Osteoblast (primary cell): ENCODE data around the gene UBE3B. TPM values are rescaled to one million over a fixed set of nuclear protein-coding genes. Genes with fewer than 3 reads are reported as not detected.

Experiments used
- DNase-seq: peaks from one replicate; pipeline ENCODE4 v3.0.0; 2011; ENCODE audit warnings: low spot score, mixed read lengths; ENCODE audit not compliant: insufficient read length; ENCODE audit errors: missing footprints
- H2AFZ ChIP-seq: 2 replicates; pipeline ENCODE4 v1.6.0; 2011; ENCODE audit warnings: mild to moderate bottlenecking, low read length
- H3K27ac ChIP-seq: 2 replicates; pipeline ENCODE4 v1.5.1; 2011; ENCODE audit warnings: mild to moderate bottlenecking, low read depth, low read length, moderate library complexity
- H3K27me3 ChIP-seq: 2 replicates; pipeline ENCODE4 v1.6.0; 2012; ENCODE audit warnings: mild to moderate bottlenecking, control low read depth, inconsistent platforms, low read length, moderate library complexity; ENCODE audit not compliant: insufficient read depth
- H3K36me3 ChIP-seq: 2 replicates; pipeline ENCODE4 v1.5.1; 2011; ENCODE audit warnings: mild to moderate bottlenecking, low read length, control low read depth, moderate library complexity; ENCODE audit not compliant: insufficient read depth
- H3K4me1 ChIP-seq: 2 replicates; pipeline ENCODE4 v1.5.1; 2011; ENCODE audit warnings: mild to moderate bottlenecking, low read length, control low read depth, moderate library complexity; ENCODE audit not compliant: insufficient read depth
- H3K4me2 ChIP-seq: 2 replicates; pipeline ENCODE4 v1.6.0; 2011; ENCODE audit warnings: mild to moderate bottlenecking, low read length; ENCODE audit not compliant: insufficient read depth
- H3K4me3 ChIP-seq: fragments of 200-600 bp; sonication (generic); 3 replicates; pipeline ENCODE4 v1.5.1; 2012; ENCODE audit warnings: mild to moderate bottlenecking, low read length, inconsistent platforms; ENCODE audit not compliant: insufficient read depth
- H3K79me2 ChIP-seq: 2 replicates; pipeline ENCODE4 v1.6.0; 2012; ENCODE audit warnings: mild to moderate bottlenecking, low read length, control low read depth, inconsistent platforms; ENCODE audit not compliant: insufficient read depth
- H3K9me3 ChIP-seq: 2 replicates; pipeline ENCODE4 v1.5.1; 2011; ENCODE audit warnings: low read depth, low read length, control low read depth
- H4K20me1 ChIP-seq: 2 replicates; pipeline ENCODE4 v1.6.0; 2012; ENCODE audit warnings: mild to moderate bottlenecking, low read length, control low read depth; ENCODE audit not compliant: insufficient read depth
- total RNA-seq: library from RNA; depleted of rRNA; stranded (reverse); fragments of >200 nt; gene quantifications from 2 replicates; pipeline ENCODE4 v1.2.3, GENCODE V29; 2012
- TF ChIP-seq, protein P1 (sequence below): IDR thresholded peaks from 2 replicates; pipeline ENCODE4 v1.5.1; 2011; ENCODE audit warnings: mild to moderate bottlenecking, low read depth, low read length, moderate library complexity; ENCODE audit errors: extremely low read depth

Gene UBE3B
- total RNA-seq, 1 donor: 40.9 TPM

GRCh38 chr12:109559601-109560000, 82.2 kb downstream of the UBE3B start:
- TF ChIP-seq, protein P1, sequence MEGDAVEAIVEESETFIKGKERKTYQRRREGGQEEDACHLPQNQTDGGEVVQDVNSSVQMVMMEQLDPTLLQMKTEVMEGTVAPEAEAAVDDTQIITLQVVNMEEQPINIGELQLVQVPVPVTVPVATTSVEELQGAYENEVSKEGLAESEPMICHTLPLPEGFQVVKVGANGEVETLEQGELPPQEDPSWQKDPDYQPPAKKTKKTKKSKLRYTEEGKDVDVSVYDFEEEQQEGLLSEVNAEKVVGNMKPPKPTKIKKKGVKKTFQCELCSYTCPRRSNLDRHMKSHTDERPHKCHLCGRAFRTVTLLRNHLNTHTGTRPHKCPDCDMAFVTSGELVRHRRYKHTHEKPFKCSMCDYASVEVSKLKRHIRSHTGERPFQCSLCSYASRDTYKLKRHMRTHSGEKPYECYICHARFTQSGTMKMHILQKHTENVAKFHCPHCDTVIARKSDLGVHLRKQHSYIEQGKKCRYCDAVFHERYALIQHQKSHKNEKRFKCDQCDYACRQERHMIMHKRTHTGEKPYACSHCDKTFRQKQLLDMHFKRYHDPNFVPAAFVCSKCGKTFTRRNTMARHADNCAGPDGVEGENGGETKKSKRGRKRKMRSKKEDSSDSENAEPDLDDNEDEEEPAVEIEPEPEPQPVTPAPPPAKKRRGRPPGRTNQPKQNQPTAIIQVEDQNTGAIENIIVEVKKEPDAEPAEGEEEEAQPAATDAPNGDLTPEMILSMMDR: no peak

GRCh38 chr12:109560867-109561710, 83.7 kb downstream of the UBE3B start:
- Histone ChIP-seq H3K27ac (no peak overlapping the region), H3K9me3 (no peaks in the 10 kb centered on the region), H3K4me1 (peaks cover 10% of the 10 kb centered on the region), H4K20me1 (no peaks in the 10 kb centered on the region), H3K4me3 (no peak overlapping the region), H3K79me2 (no peaks in the 10 kb centered on the region), H2AFZ (no peak overlapping the region), H3K4me2 (no peak overlapping the region), H3K36me3 (peaks cover 8% of the 10 kb centered on the region), H3K27me3 (no peaks in the 10 kb centered on the region)
- TF ChIP-seq, protein P1: no peak
- DNase-seq: peak; percentile 65

More at GRCh38 chr12:109559601-109560000, 82.2 kb downstream of the UBE3B start:
- no peak overlapping the region for H2AFZ ChIP-seq
- no peak overlapping the region for H3K4me3 ChIP-seq
- peaks cover 8% of the 10 kb centered on the region for H3K27me3 ChIP-seq
- H3K4me1 ChIP-seq: peaks cover 10% of the 10 kb centered on the region
- H4K20me1 ChIP-seq: no peaks in the 10 kb centered on the region
- H3K79me2 ChIP-seq: no peaks in the 10 kb centered on the region
- peak; percentile 62 for DNase-seq
- H3K27ac ChIP-seq: no peak overlapping the region
- peaks cover 3% of the 10 kb centered on the region for H3K36me3 ChIP-seq
- no peaks in the 10 kb centered on the region for H3K9me3 ChIP-seq
- no peak overlapping the region for H3K4me2 ChIP-seq

DNA sequence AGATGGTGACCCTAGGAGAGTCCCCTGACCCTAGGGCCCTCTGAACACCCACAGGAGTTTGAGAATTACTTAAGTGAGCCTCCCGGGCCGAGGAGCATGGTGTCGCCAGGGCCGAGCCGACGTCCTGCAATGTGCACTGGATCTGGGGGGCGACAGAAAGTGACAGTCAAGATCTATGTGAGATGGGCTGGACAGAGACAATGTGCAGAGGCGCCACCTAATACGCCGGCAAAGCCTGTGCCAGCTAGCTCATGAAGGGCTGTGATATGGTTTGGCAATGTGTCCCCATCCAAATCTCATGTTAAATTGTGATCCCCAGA, 84.2 kb downstream of the UBE3B start:
- TF ChIP-seq, protein P1: no peak
- Histone ChIP-seq H3K9me3 (no peaks in the 10 kb centered on the region), H3K27me3 (no peaks in the 10 kb centered on the region)

DNA sequence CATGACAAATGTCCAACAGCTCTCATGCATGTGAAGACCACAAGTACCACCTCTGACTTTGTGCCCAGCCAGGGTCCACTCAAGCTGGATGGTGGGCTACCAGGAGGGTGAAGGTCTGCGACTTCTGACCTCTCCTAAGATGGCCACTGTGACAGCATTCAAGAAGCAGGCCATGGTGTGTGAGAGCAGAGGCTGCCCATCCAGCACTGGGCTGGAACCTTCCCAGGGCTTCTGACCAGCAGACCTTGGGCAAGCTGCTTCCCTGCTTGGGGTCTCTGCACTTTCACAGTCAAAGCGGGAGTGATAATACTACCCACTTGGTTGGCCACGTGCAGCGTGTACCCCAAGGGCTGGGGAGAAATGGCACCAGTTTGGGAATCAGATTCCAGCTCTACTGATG, 85.4 kb downstream of the UBE3B start:
- no peak overlapping the region for H3K27ac ChIP-seq
- H3K4me3 ChIP-seq: no peak overlapping the region
- no peak overlapping the region for H3K4me2 ChIP-seq
- TF ChIP-seq, protein P1: no peak
- H3K4me1 ChIP-seq: peaks cover 10% of the 10 kb centered on the region
- H3K9me3 ChIP-seq: no peaks in the 10 kb centered on the region
- no peak overlapping the region for H2AFZ ChIP-seq
- H3K79me2 ChIP-seq: no peaks in the 10 kb centered on the region
- peak; percentile 58 for DNase-seq
- no peaks in the 10 kb centered on the region for H4K20me1 ChIP-seq
- peaks cover 8% of the 10 kb centered on the region for H3K36me3 ChIP-seq
- no peaks in the 10 kb centered on the region for H3K27me3 ChIP-seq

More for the DNA sequence above, 84.2 kb downstream of the UBE3B start:
- Histone ChIP-seq H4K20me1 (no peaks in the 10 kb centered on the region), H3K4me1 (peaks cover 10% of the 10 kb centered on the region), H3K79me2 (no peaks in the 10 kb centered on the region), H3K36me3 (peaks cover 8% of the 10 kb centered on the region), H3K4me2 (no peak overlapping the region), H3K4me3 (no peak overlapping the region), H2AFZ (no peak overlapping the region), H3K27ac (no peak overlapping the region)
- DNase-seq: no peak
